AG04450 (cell line): Measurements from ENCODE around the gene SLC52A1. TPM values are rescaled to one million over a fixed set of nuclear protein-coding genes. Genes with fewer than 3 reads are reported as not detected.

Experiments used
- CTCF ChIA-PET: fragments of 300-600, 350-600 bp; formaldehyde crosslinking; extraction: SDS; loops from one replicate; lab custom pipeline; 2022; ENCODE audit warnings: antibody characterized with exemption, inconsistent platforms; lab: Charles Lee
- POLR2A ChIA-PET: fragments of 350-600 bp; formaldehyde crosslinking; extraction: SDS; loops from one replicate; lab custom pipeline; 2021; ENCODE audit warnings: antibody characterized with exemption, inconsistent platforms; lab: Yijun Ruan, JAX
- DNase-seq: peaks from one replicate; pipeline ENCODE4 v3.0.0-alpha.2; 2011; ENCODE audit warnings: low read depth, low spot score
- H3K27ac ChIP-seq: one replicate; pipeline ENCODE4 v1.5.1; 2012; ENCODE audit warnings: low read depth, low read length, control low read depth
- H3K27me3 ChIP-seq: one replicate; pipeline ENCODE4 v1.6.0; 2012; ENCODE audit warnings: low read length; ENCODE audit not compliant: control insufficient read depth, insufficient read depth
- H3K4me3 ChIP-seq: 2 replicates; pipeline ENCODE4 v1.5.1; 2011; ENCODE audit warnings: mild to moderate bottlenecking, low read depth, low read length, control low read depth
- H3K9me3 ChIP-seq: 2 replicates; pipeline ENCODE4 v1.5.1; 2012; ENCODE audit warnings: low read length; ENCODE audit not compliant: control insufficient read depth, insufficient read depth
- polyA plus RNA-seq: library from polyadenylated mRNA; depleted of rRNA; stranded (reverse); fragments of >200 nt; gene quantifications from 2 replicates; pipeline ENCODE4 v1.2.3, GENCODE V29; 2011
- TF ChIP-seq, protein P1 (sequence below): IDR thresholded peaks from 2 replicates; pipeline ENCODE4 v1.5.1; 2011; ENCODE audit warnings: low read depth, low read length, control low read depth, inconsistent platforms

The SLC52A1 gene
- polyA plus RNA-seq, 1 experiment, result not detected

DNA sequence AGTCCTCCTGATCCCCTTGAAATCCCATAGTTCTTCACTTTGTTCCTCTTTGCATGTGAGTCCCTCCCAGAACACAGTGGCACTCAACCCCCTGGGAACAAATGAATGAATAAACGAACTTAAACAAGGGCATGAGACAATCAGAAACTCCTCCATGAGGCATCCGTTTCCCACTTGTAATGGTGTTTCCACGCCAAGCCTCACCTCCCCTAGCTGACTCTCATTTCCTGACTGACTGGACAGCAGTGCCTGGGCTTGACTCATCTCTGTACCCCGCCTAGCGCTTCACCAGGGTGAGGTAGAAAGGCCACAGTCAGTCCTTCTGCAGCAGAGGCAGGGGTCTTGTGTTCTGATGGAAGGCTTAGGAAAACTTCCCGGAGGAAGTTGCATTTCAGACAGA is 23.3 kb downstream of the SLC52A1 start:
- ChIA-PET POLR2A (interaction anchor here (0.7 kb wide), 1 partner anchor 30 kb away, joined by 3 read pairs; no protein-coding TSS in a partner anchor), CTCF (no interaction called here)
- no peak for DNase-seq
- Histone ChIP-seq H3K4me3 (no peak overlapping the region), H3K9me3 (no peaks in the 10 kb centered on the region; the same call in 1 of the 2 replicates), H3K27ac (no peak overlapping the region), H3K27me3 (no peaks in the 10 kb centered on the region)
- TF ChIP-seq, protein P1, sequence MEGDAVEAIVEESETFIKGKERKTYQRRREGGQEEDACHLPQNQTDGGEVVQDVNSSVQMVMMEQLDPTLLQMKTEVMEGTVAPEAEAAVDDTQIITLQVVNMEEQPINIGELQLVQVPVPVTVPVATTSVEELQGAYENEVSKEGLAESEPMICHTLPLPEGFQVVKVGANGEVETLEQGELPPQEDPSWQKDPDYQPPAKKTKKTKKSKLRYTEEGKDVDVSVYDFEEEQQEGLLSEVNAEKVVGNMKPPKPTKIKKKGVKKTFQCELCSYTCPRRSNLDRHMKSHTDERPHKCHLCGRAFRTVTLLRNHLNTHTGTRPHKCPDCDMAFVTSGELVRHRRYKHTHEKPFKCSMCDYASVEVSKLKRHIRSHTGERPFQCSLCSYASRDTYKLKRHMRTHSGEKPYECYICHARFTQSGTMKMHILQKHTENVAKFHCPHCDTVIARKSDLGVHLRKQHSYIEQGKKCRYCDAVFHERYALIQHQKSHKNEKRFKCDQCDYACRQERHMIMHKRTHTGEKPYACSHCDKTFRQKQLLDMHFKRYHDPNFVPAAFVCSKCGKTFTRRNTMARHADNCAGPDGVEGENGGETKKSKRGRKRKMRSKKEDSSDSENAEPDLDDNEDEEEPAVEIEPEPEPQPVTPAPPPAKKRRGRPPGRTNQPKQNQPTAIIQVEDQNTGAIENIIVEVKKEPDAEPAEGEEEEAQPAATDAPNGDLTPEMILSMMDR, result no peak

DNA sequence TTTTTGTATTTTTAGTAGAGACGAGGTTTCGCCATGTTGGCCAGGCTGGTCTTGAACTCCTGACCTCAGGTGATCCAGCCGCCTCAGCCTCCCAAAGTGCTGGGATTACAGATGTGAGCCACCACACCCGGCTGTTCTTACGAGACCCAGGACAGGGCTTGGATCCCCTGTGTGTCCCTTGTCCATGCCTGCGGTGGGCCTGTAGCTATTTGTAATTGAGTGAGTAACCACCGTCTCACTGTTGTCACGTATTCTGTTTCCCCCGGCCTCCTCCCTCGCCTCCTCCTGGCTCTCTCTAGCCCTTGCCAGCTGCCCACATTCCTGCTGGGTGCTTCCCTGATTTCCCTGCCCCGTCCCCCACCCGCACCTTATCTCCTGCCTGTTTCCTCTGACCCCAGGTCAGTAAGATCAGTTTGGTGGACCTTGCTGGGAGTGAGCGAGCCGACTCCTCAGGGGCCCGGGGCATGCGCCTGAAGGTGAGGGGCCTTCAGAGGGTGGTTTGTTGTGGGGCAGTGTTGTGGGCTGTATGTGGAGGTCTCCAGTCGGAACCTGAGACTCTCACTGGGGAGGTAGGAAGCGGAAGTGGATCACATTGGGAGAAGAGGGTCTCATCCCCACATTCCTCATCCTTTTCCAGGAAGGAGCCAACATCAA is 31.9 kb downstream of the SLC52A1 start:
- H3K27ac ChIP-seq, result no peak overlapping the region
- TF ChIP-seq, protein P1, result no peak
- DNase-seq, result no peak
- no peaks in the 10 kb centered on the region; the same call in 1 of the 2 replicates for H3K9me3 ChIP-seq
- H3K27me3 ChIP-seq, result no peaks in the 10 kb centered on the region
- H3K4me3 ChIP-seq, result no peak overlapping the region
- POLR2A ChIA-PET, result no interaction called here
- CTCF ChIA-PET, result no interaction called here

DNA sequence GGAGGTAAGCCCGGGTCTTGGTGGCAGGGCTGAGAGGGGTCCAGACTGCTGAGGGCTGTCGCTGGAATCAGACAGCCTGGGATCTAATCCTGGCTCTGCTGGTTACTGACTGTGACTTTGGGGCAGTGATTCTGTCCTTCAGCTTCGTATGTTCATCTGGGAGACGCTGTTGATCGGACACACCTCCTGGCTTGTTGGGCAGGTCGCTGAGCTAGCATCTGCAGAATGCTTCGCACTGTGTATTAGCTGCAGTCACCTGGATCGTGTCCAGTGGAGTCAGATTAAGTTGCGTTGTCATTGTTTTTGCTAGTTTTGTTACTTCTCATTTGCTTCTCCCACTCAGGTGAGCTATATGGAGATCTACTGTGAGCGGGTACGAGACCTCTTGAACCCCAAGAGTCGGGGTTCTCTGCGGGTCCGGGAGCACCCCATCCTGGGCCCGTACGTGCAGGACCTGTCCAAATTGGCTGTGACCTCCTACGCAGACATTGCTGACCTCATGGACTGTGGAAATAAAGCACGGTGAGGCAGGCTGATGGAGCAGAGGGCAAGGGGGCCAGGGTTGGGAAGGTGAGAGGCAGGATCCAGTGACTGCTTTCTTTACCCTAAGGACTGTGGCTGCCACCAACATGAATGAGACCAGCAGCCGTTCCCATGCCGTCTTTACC is 33.0 kb downstream of the SLC52A1 start:
- TF ChIP-seq, protein P1, result no peak
- ChIA-PET POLR2A (no interaction called here), CTCF (no interaction called here)
- Histone ChIP-seq H3K27ac (no peak overlapping the region), H3K9me3 (no peaks in the 10 kb centered on the region; the same call in 1 of the 2 replicates), H3K4me3 (no peak overlapping the region), H3K27me3 (no peaks in the 10 kb centered on the region)
- DNase-seq, result no peak

DNA sequence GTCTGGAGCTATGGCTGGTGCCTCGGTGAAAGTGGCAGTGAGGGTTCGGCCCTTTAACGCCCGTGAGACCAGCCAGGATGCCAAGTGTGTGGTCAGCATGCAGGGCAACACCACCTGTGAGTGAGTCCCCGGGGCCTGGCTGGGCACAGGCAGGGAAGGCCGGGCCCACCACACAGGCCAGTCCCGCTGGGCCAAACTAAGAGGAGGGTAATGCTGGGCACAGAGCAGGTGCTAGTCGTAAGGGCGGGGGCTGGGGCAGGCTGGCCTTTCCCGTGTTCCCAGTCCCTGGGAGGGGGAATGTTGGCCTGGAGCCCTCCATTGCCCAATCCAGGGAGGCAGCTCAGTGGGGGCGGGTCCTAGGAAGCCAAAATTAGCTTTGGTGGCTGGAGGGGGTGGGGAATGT is 35.0 kb downstream of the SLC52A1 start:
- no peak for DNase-seq
- H3K27me3 ChIP-seq, result no peaks in the 10 kb centered on the region
- TF ChIP-seq, protein P1, result no peak
- ChIA-PET CTCF (interaction anchor here (0.8 kb wide), 1 partner anchor 61 kb away, joined by 3 read pairs; no protein-coding TSS in a partner anchor), POLR2A (interaction anchor here (1.0 kb wide), 1 partner anchor 32 kb away, joined by 3 read pairs; no protein-coding TSS in a partner anchor)
- peak overlapping the region; percentile 21 for H3K27ac ChIP-seq
- H3K4me3 ChIP-seq, result peak overlapping the region; percentile 94; the same call in 1 of the 2 replicates
- no peaks in the 10 kb centered on the region; the same call in 1 of the 2 replicates for H3K9me3 ChIP-seq
